ENCODE data around the gene PARP15.

DNA sequence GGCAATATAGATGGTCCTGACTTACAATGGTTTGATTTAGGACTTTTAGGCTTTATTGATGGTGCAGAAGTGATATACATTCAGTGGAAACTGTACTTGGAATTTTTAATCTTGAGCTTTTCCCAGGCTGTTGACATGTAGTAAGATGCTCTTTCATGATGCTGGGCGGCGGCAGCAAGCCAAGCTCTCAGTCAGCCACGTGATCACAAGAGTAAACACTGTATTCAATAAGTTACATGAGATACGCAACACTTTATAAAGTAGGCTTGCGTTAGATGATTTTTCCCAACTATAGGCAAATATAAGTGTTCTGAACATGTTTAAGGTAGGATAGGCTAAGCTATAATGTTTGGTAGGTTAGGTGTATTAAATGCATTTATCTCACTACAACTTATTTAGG is 31.3 kb upstream of the PARP15 start:
- TF ChIP-seq CTCF (IDR thresholded peaks at IDR 0.05; ENCODE audit: poor library complexity) (no peak), EZH2phosphoT487 (IDR thresholded peaks at IDR 0.05; ENCODE audit: low read depth, severe bottlenecking, unreplicated experiment) (no peak), EZH2 (IDR thresholded peaks at IDR 0.05; ENCODE audit: borderline replicate concordance) (no peak)
